ENCODE measurements around the gene SEMA4D.
"Not testable (repeated sequence)": the region's sequence is repeated elsewhere in the genome, so short reads cannot be mapped to it uniquely, and the experiment has no call there.

The SEMA4D gene

GRCh38 chr9:89481538-89481915, 16.4 kb downstream of the SEMA4D start:
- no peak overlapping the region for H3K4me3 ChIP-seq (ENCODE audit: low read depth, low read length)
- no peak overlapping the region for H3K9ac ChIP-seq
- H3K4me1 ChIP-seq, result peaks cover 4% of the 10 kb centered on the region
- H3K27ac ChIP-seq, result no peak overlapping the region
- TF ChIP-seq CTCF (IDR thresholded peaks at IDR 0.05), result no peak
- H3K4me2 ChIP-seq (ENCODE audit: low read length), result no peak overlapping the region
- no peaks in the 10 kb centered on the region for H3K79me2 ChIP-seq
- H3K36me3 ChIP-seq (ENCODE audit: control insufficient read depth, insufficient read depth, low read length), result no peaks in the 10 kb centered on the region
- H2AFZ ChIP-seq, result no peak overlapping the region
- no peaks in the 10 kb centered on the region for H3K27me3 ChIP-seq (ENCODE audit: control insufficient read depth, insufficient read depth, low read length)
- no peaks in the 10 kb centered on the region for H3K9me3 ChIP-seq (ENCODE audit: control insufficient read depth, low read length)

GRCh38 chr9:89480825-89481537, 16.9 kb downstream of the SEMA4D start:
- Histone ChIP-seq H3K9me3 (ENCODE audit: control insufficient read depth, low read length) (no peaks in the 10 kb centered on the region), H3K27me3 (ENCODE audit: control insufficient read depth, insufficient read depth, low read length) (no peaks in the 10 kb centered on the region), H3K27ac (no peak overlapping the region), H3K36me3 (ENCODE audit: control insufficient read depth, insufficient read depth, low read length) (no peaks in the 10 kb centered on the region), H3K4me2 (ENCODE audit: low read length) (no peak overlapping the region), H3K4me1 (peaks cover 4% of the 10 kb centered on the region), H3K9ac (no peak overlapping the region), H2AFZ (no peak overlapping the region), H3K4me3 (ENCODE audit: low read depth, low read length) (no peak overlapping the region), H3K79me2 (no peaks in the 10 kb centered on the region)
- no peak for TF ChIP-seq CTCF (IDR thresholded peaks at IDR 0.05)

GRCh38 chr9:89480372-89480771, 17.5 kb downstream of the SEMA4D start:
- not testable (repeated sequence) for H2AFZ ChIP-seq; H3K9me3 ChIP-seq (ENCODE audit: control insufficient read depth, low read length); H3K27me3 ChIP-seq (ENCODE audit: control insufficient read depth, insufficient read depth, low read length); H3K79me2 ChIP-seq; H3K4me1 ChIP-seq; H3K36me3 ChIP-seq (ENCODE audit: control insufficient read depth, insufficient read depth, low read length); H3K4me3 ChIP-seq (ENCODE audit: low read depth, low read length); H3K4me2 ChIP-seq (ENCODE audit: low read length); H3K9ac ChIP-seq; H3K27ac ChIP-seq

- not testable (repeated sequence) for H3K36me3 ChIP-seq (ENCODE audit: control insufficient read depth, insufficient read depth, low read length); H3K79me2 ChIP-seq; H3K4me1 ChIP-seq; H3K27ac ChIP-seq; H3K27me3 ChIP-seq (ENCODE audit: control insufficient read depth, insufficient read depth, low read length); H3K9ac ChIP-seq; H3K4me3 ChIP-seq (ENCODE audit: low read depth, low read length); H3K4me2 ChIP-seq (ENCODE audit: low read length); H2AFZ ChIP-seq; H3K9me3 ChIP-seq (ENCODE audit: control insufficient read depth, low read length)
These were observed 18.3 kb downstream of the SEMA4D start for GRCh38 chr9:89479669-89480011.

- H3K4me1 ChIP-seq, result no peaks in the 10 kb centered on the region
- no peak overlapping the region for H2AFZ ChIP-seq
- H3K4me2 ChIP-seq (ENCODE audit: low read length), result no peak overlapping the region
- no peaks in the 10 kb centered on the region for H3K79me2 ChIP-seq
- no peaks in the 10 kb centered on the region for H3K36me3 ChIP-seq (ENCODE audit: control insufficient read depth, insufficient read depth, low read length)
- no peak overlapping the region for H3K27ac ChIP-seq
- no peak for TF ChIP-seq CTCF (IDR thresholded peaks at IDR 0.05)
- H3K4me3 ChIP-seq (ENCODE audit: low read depth, low read length), result no peak overlapping the region
- H3K27me3 ChIP-seq (ENCODE audit: control insufficient read depth, insufficient read depth, low read length), result no peaks in the 10 kb centered on the region
- no peak overlapping the region for H3K9ac ChIP-seq
- no peaks in the 10 kb centered on the region for H3K9me3 ChIP-seq (ENCODE audit: control insufficient read depth, low read length)
These were observed 18.9 kb downstream of the SEMA4D start for GRCh38 chr9:89478821-89479668.

All from parathyroid adenoma (tissue), 2 donors.